Stimulated activated CD4-positive, alpha-beta T cell treated with anti-CD3 and anti-CD28 coated beads, Interleukin-12 subunit alpha, Interleukin-12 subunit beta, amount 100 ng/mL, for 4 hours (primary cell): ENCODE measurements around the gene TMEM51.
"Not testable (repeated sequence)": the region's sequence is repeated elsewhere in the genome, so short reads cannot be mapped to it uniquely, and the experiment has no call there.

Experiments
- DNase-seq: peaks from one replicate; pipeline ENCODE4 v3.0.0-alpha.2; 2020

The TMEM51 gene

GRCh38 chr1:15155191-15155590, 1.6 kb downstream of the TMEM51 start:
- no peak for DNase-seq

- DNase-seq: no peak
These were observed 2.6 kb downstream of the TMEM51 start for GRCh38 chr1:15155888-15156741.

- DNase-seq: no peak
These were observed 3.3 kb downstream of the TMEM51 start for GRCh38 chr1:15156807-15157380.

GRCh38 chr1:15157524-15158399, 4.2 kb downstream of the TMEM51 start:
- no peak for DNase-seq

- DNase-seq: no peak
These were observed 5.1 kb downstream of the TMEM51 start for GRCh38 chr1:15158506-15159165.

GRCh38 chr1:15159166-15159555, 5.6 kb downstream of the TMEM51 start:
- DNase-seq: no peak

- no peak for DNase-seq
These were observed 7.1 kb downstream of the TMEM51 start for GRCh38 chr1:15160626-15161025.

- no peak for DNase-seq
These were observed 13.8 kb downstream of the TMEM51 start for GRCh38 chr1:15167386-15167785.

GRCh38 chr1:15168479-15168878, 14.9 kb downstream of the TMEM51 start:
- no peak for DNase-seq

- no peak for DNase-seq
These were observed 16.5 kb downstream of the TMEM51 start for GRCh38 chr1:15170071-15170470.

GRCh38 chr1:15171271-15171908, 17.8 kb downstream of the TMEM51 start:
- DNase-seq: no peak

- DNase-seq: no peak
These were observed 19.1 kb downstream of the TMEM51 start for GRCh38 chr1:15172405-15173259.

- no peak for DNase-seq
These were observed 20.5 kb downstream of the TMEM51 start for GRCh38 chr1:15173863-15174614.

- no peak for DNase-seq
These were observed 21.1 kb downstream of the TMEM51 start for GRCh38 chr1:15174615-15174983.

- not testable (repeated sequence) for DNase-seq
These were observed 22.0 kb downstream of the TMEM51 start for GRCh38 chr1:15175324-15176094.

- DNase-seq: no peak
These were observed 22.6 kb downstream of the TMEM51 start for GRCh38 chr1:15176120-15176519.

- no peak for DNase-seq
These were observed 23.5 kb downstream of the TMEM51 start for GRCh38 chr1:15176898-15177665.

- no peak for DNase-seq
These were observed 24.2 kb downstream of the TMEM51 start for GRCh38 chr1:15177710-15178166.
